ENCODE results near the gene MYO1E.

DNA sequence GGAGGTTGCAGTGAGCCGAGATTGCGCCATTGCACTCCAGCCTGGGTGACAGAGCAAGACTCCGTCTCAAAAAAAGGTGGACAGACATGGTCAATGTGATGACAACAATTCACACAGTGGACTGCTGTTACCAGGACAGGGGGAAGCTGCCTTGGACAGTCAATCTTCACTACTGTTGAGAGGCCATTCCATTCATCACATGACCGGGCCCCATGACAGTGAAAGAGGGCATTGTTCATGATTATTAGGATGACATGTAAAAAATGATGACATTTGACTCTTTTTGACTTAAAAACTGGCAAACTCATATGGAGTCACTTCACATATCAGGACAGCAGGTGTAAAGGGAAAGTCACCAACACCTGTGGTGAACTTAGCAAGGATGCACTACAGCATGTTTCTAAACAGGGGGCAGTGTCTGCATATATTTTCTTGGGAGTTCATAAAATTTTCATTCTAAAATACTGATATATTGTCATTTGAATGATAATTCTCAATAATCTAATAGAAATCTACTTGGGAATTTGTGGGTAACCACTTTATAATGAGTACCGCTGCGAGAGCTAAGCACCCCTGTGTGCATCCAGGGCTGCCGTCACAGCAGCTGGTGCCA is 200.3 kb downstream of the MYO1E start:
- TF ChIP-seq EP300 (conservative IDR thresholded peaks at IDR 0.05; ENCODE audit: poor library complexity, severe bottlenecking) = no peak
- no peak for TF ChIP-seq MXI1 (conservative IDR thresholded peaks at IDR 0.05; ENCODE audit: poor library complexity, severe bottlenecking)
- TF ChIP-seq, protein P1, sequence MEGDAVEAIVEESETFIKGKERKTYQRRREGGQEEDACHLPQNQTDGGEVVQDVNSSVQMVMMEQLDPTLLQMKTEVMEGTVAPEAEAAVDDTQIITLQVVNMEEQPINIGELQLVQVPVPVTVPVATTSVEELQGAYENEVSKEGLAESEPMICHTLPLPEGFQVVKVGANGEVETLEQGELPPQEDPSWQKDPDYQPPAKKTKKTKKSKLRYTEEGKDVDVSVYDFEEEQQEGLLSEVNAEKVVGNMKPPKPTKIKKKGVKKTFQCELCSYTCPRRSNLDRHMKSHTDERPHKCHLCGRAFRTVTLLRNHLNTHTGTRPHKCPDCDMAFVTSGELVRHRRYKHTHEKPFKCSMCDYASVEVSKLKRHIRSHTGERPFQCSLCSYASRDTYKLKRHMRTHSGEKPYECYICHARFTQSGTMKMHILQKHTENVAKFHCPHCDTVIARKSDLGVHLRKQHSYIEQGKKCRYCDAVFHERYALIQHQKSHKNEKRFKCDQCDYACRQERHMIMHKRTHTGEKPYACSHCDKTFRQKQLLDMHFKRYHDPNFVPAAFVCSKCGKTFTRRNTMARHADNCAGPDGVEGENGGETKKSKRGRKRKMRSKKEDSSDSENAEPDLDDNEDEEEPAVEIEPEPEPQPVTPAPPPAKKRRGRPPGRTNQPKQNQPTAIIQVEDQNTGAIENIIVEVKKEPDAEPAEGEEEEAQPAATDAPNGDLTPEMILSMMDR (IDR thresholded peaks at IDR 0.05; ENCODE audit: poor library complexity, severe bottlenecking) = no peak
- TF ChIP-seq EZH2 (IDR thresholded peaks at IDR 0.05; ENCODE audit: borderline replicate concordance, insufficient read depth, low read length, poor library complexity, severe bottlenecking) = no peak
- TF ChIP-seq, protein P2, sequence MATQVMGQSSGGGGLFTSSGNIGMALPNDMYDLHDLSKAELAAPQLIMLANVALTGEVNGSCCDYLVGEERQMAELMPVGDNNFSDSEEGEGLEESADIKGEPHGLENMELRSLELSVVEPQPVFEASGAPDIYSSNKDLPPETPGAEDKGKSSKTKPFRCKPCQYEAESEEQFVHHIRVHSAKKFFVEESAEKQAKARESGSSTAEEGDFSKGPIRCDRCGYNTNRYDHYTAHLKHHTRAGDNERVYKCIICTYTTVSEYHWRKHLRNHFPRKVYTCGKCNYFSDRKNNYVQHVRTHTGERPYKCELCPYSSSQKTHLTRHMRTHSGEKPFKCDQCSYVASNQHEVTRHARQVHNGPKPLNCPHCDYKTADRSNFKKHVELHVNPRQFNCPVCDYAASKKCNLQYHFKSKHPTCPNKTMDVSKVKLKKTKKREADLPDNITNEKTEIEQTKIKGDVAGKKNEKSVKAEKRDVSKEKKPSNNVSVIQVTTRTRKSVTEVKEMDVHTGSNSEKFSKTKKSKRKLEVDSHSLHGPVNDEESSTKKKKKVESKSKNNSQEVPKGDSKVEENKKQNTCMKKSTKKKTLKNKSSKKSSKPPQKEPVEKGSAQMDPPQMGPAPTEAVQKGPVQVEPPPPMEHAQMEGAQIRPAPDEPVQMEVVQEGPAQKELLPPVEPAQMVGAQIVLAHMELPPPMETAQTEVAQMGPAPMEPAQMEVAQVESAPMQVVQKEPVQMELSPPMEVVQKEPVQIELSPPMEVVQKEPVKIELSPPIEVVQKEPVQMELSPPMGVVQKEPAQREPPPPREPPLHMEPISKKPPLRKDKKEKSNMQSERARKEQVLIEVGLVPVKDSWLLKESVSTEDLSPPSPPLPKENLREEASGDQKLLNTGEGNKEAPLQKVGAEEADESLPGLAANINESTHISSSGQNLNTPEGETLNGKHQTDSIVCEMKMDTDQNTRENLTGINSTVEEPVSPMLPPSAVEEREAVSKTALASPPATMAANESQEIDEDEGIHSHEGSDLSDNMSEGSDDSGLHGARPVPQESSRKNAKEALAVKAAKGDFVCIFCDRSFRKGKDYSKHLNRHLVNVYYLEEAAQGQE (IDR thresholded peaks at IDR 0.05; ENCODE audit: borderline replicate concordance) = no peak
- TF ChIP-seq POLR2AphosphoS5 (IDR thresholded peaks at IDR 0.05) = no peak
- no peak for TF ChIP-seq RAD21 (conservative IDR thresholded peaks at IDR 0.05)
- no peak for TF ChIP-seq TAF1 (IDR thresholded peaks at IDR 0.05; ENCODE audit: low read depth)
